HepG2 (cell line): ENCODE measurements around the gene ZSCAN2. TPM values are rescaled to one million over a fixed set of nuclear protein-coding genes. Genes with fewer than 3 reads are reported as not detected.

Experiments
- AGO2 ChIP-seq: fragments of 200-400 bp; formaldehyde crosslinking; optimal IDR thresholded peaks from 2 replicates; pipeline ENCODE3; 2017; ENCODE audit warnings: mild to moderate bottlenecking, low read depth, low read length, moderate library complexity
- ATF4 ChIP-seq, 2 experiments: fragments of 450-650 bp in 1 of 2; sonication (generic) in 1 of 2; formaldehyde crosslinking; IDR thresholded peaks; 2 replicates each; pipeline versions ENCODE4 v1.5.0 to v1.8.0; 2020 to 2022; ENCODE audit warnings: mild to moderate bottlenecking in 1 of 2, missing genetic modification reagents in 1 of 2
- CBX5 ChIP-seq: sonication (generic); formaldehyde crosslinking; IDR thresholded peaks from 2 replicates; pipeline ENCODE4 v1.4.0; 2020; ENCODE audit warnings: missing genetic modification reagents, borderline replicate concordance
- EP300 ChIP-seq, 3 experiments: sonication (generic) in 1 of 3; formaldehyde crosslinking in 1 of 3; IDR thresholded peaks; 2 replicates each; pipeline versions ENCODE4 v1.5.1 to v1.6.1; 2011 to 2020; ENCODE audit warnings: low read depth in 2 of 3, low read length in 2 of 3, borderline replicate concordance in 1 of 3, improper control_type of control experiment in 1 of 3, mild to moderate bottlenecking in 1 of 3, missing genetic modification reagents in 1 of 3, moderate library complexity in 1 of 3
- HCFC1 ChIP-seq: fragments of 150-350 bp; IDR thresholded peaks from 2 replicates; pipeline ENCODE4 v1.6.1; 2014; ENCODE audit warnings: low read depth, low read length
- HNRNPL ChIP-seq: fragments of 200-400 bp; formaldehyde crosslinking; IDR thresholded peaks from 2 replicates; pipeline ENCODE4 v1.6.1; 2017; ENCODE audit warnings: mild to moderate bottlenecking, low read depth, low read length
- KLF16 ChIP-seq, 2 experiments: sonication (generic) in 1 of 2; formaldehyde crosslinking in 1 of 2; IDR thresholded peaks; 2 replicates each; pipeline versions ENCODE4 v1.6.1 to v1.8.0; 2016 to 2023; ENCODE audit warnings: missing genetic modification reagents in 2 of 2, missing compliant biosample characterization in 1 of 2
- MAFK ChIP-seq, 2 experiments: IDR thresholded peaks in 1 of 2; conservative IDR thresholded peaks in 1 of 2; 2 replicates each; pipeline ENCODE4 v1.6.1; 2011; ENCODE audit warnings: improper control_type of control experiment in 2 of 2, low read length in 2 of 2
- PBX3 ChIP-seq: sonication (generic); formaldehyde crosslinking; IDR thresholded peaks from 2 replicates; pipeline ENCODE4 v1.8.1; 2023; ENCODE audit warnings: missing genetic modification reagents, inconsistent platforms, borderline replicate concordance
- SMAD1 ChIP-seq: sonication (generic); formaldehyde crosslinking; IDR thresholded peaks from 2 replicates; pipeline ENCODE4 v1.4.0; 2020; ENCODE audit warnings: missing genetic modification reagents, low read depth, mild to moderate bottlenecking, borderline replicate concordance
- TAF1 ChIP-seq: sonication (generic); formaldehyde crosslinking; IDR thresholded peaks from 2 replicates; pipeline ENCODE4 v1.4.0; 2020; ENCODE audit warnings: missing genetic modification reagents
- TFDP1 ChIP-seq: IDR thresholded peaks from 2 replicates; pipeline ENCODE4 v1.6.1; 2016; ENCODE audit warnings: missing compliant biosample characterization, missing genetic modification reagents, borderline replicate concordance
- TMF1 ChIP-seq: sonication (generic); formaldehyde crosslinking; IDR thresholded peaks from 2 replicates; pipeline ENCODE4 v1.8.1; 2022; ENCODE audit warnings: low read depth, missing genetic modification reagents
- TRIM24 ChIP-seq: sonication (generic); formaldehyde crosslinking; IDR thresholded peaks from 2 replicates; pipeline ENCODE4 v1.8.0; 2022; ENCODE audit warnings: mild to moderate bottlenecking, missing genetic modification reagents
- ZNF24 ChIP-seq: fragments of 450-650 bp; IDR thresholded peaks from 2 replicates; pipeline ENCODE4 v1.6.1; 2017; ENCODE audit warnings: antibody characterized with exemption, mild to moderate bottlenecking
- ZNF280D ChIP-seq: sonication (generic); formaldehyde crosslinking; IDR thresholded peaks from 2 replicates; pipeline ENCODE4 v1.5.1; 2020; ENCODE audit warnings: mild to moderate bottlenecking, missing genetic modification reagents
- ZNF576 ChIP-seq: sonication (generic); formaldehyde crosslinking; IDR thresholded peaks from 2 replicates; pipeline ENCODE4 v1.4.0; 2020; ENCODE audit warnings: mild to moderate bottlenecking, missing genetic modification reagents
- polyA plus RNA-seq, 8 experiments: library from polyadenylated mRNA; depleted of rRNA in 3 of 8; stranded (reverse) in 7 of 8; unstranded in 1 of 8; fragments of >200 nt; fragmentation: Illumina TruSeq in 4 of 8; extraction: Trizol in 4 of 8; gene quantifications; 2 replicates each; pipeline versions ENCODE4 v1.2.1 to v1.2.3, GENCODE V29; 2011 to 2016; ENCODE audit warnings: low read depth in 4 of 8, missing spikeins in 1 of 8, mixed read lengths in 1 of 8; ENCODE audit not compliant: insufficient read depth in 1 of 8
- total RNA-seq, 5 experiments: library from RNA; depleted of rRNA; stranded (reverse); fragments of >200 nt; fragmentation: Illumina TruSeq; extraction: Trizol; gene quantifications; 2 replicates each; pipeline ENCODE4 v1.2.3, GENCODE V29; 2016; ENCODE audit warnings: low read depth in 1 of 5

ZSCAN2 gene
- total and polyA plus RNA-seq, 2 of the 13 experiments (the other 11 are each of a cell fraction or from before 2014, with no cell fraction given): 11.4 to 21.5 TPM

GRCh38 chr15:84633311-84634227, 32.8 kb downstream of the ZSCAN2 start (continued):
- TF ChIP-seq TMF1 (CRISPR knock-in tag): no peak
- 0 out of 2 replicates have a peak, but pooled peaks have one; percentile 37 for TF ChIP-seq TAF1 (CRISPR knock-in tag)
- TF ChIP-seq CBX5 (CRISPR knock-in tag): no peak
- TF ChIP-seq KLF16 (CRISPR knock-in tag; IDR thresholded peaks at IDR 0.05): peak in 1 of 2 experiments; percentile 82; a peak in 1 of 4 replicates
- no peak for TF ChIP-seq ZNF576 (CRISPR knock-in tag)
- TF ChIP-seq HCFC1: no peak
- no peak for TF ChIP-seq ZNF280D (CRISPR knock-in tag)
- no peak for TF ChIP-seq SMAD1 (CRISPR knock-in tag)
- 0 out of 2 replicates have a peak, but pooled peaks have one; percentile 64 for TF ChIP-seq HNRNPL
- no peak for TF ChIP-seq EP300 (IDR thresholded peaks at IDR 0.05; ENCODE audit: low read depth in 2 of 2, low read length in 2 of 2)
- no peak for TF ChIP-seq EP300 (CRISPR knock-in tag; IDR thresholded peaks at IDR 0.05; ENCODE audit: borderline replicate concordance)
- TF ChIP-seq ZNF24: no peak
- no peak for TF ChIP-seq MAFK (conservative IDR thresholded peaks at IDR 0.05 in 1 of 2, IDR thresholded peaks at IDR 0.05 in 1 of 2; ENCODE audit: low read length in 2 of 2)
- peak; percentile 76 for TF ChIP-seq AGO2
- TF ChIP-seq ATF4 (CRISPR knock-in tag; IDR thresholded peaks at IDR 0.05): 0 out of 4 replicates have a peak, but pooled peaks of 1 of the 2 experiments have one; percentile 25
- TF ChIP-seq TRIM24 (CRISPR knock-in tag): no peak
- peak; percentile 10; the same call in 1 of the 2 replicates for TF ChIP-seq TFDP1 (CRISPR knock-in tag)
- TF ChIP-seq PBX3 (CRISPR knock-in tag): no peak
